PFSK-1 (cell line): Measurements from ENCODE around the gene PHAX.

Experiments used
- FOXP2 ChIP-seq: optimal IDR thresholded peaks from 2 replicates; pipeline ENCODE3; 2011; ENCODE audit warnings: borderline replicate concordance, control low read depth, inconsistent platforms; ENCODE audit not compliant: insufficient read depth; ENCODE audit errors: extremely low read length, extremely low read depth
- POLR2AphosphoS5 ChIP-seq: IDR thresholded peaks from 2 replicates; pipeline ENCODE4 v1.6.1; 2012; ENCODE audit warnings: low read depth, mild to moderate bottlenecking, control low read depth, low read length, moderate library complexity
- REST ChIP-seq, 2 experiments: IDR thresholded peaks; 2 replicates each; pipeline versions ENCODE4 v1.6.1 to v1.8.0; 2011 to 2012; ENCODE audit warnings: low read depth in 2 of 2, low read length in 2 of 2, control low read depth in 1 of 2, inconsistent platforms in 1 of 2, mild to moderate bottlenecking in 1 of 2, moderate library complexity in 1 of 2; ENCODE audit not compliant: insufficient read depth in 1 of 2
- SIN3A ChIP-seq: IDR thresholded peaks from 2 replicates; pipeline ENCODE4 v1.6.1; 2012; ENCODE audit warnings: mild to moderate bottlenecking, low read length, moderate library complexity, borderline replicate concordance; ENCODE audit not compliant: insufficient read depth
- TAF1 ChIP-seq: IDR thresholded peaks from 2 replicates; pipeline ENCODE4 v1.6.1; 2012; ENCODE audit warnings: low read length, control low read depth, borderline replicate concordance; ENCODE audit not compliant: insufficient read depth

The PHAX gene

GRCh38 chr5:126664586-126664985 is 63.8 kb downstream of the PHAX start:
- no peak for TF ChIP-seq TAF1
- TF ChIP-seq POLR2AphosphoS5, result no peak
- TF ChIP-seq FOXP2, result no peak
- TF ChIP-seq REST (IDR thresholded peaks at IDR 0.05; ENCODE audit: insufficient read depth in 1 of 2, low read depth in 2 of 2, low read length in 2 of 2), result no peak
- no peak for TF ChIP-seq SIN3A

- no peak for TF ChIP-seq FOXP2
- TF ChIP-seq POLR2AphosphoS5, result no peak
- TF ChIP-seq SIN3A, result no peak
- no peak for TF ChIP-seq TAF1
- TF ChIP-seq REST (IDR thresholded peaks at IDR 0.05; ENCODE audit: insufficient read depth in 1 of 2, low read depth in 2 of 2, low read length in 2 of 2), result no peak
Measured at GRCh38 chr5:126673477-126673876, 72.7 kb downstream of the PHAX start.

GRCh38 chr5:126674145-126674544 is 73.4 kb downstream of the PHAX start:
- TF ChIP-seq TAF1, result no peak
- no peak for TF ChIP-seq SIN3A
- no peak for TF ChIP-seq FOXP2
- no peak for TF ChIP-seq POLR2AphosphoS5
- no peak for TF ChIP-seq REST (IDR thresholded peaks at IDR 0.05; ENCODE audit: insufficient read depth in 1 of 2, low read depth in 2 of 2, low read length in 2 of 2)

GRCh38 chr5:126675338-126675737 is 74.6 kb downstream of the PHAX start:
- TF ChIP-seq REST (IDR thresholded peaks at IDR 0.05; ENCODE audit: insufficient read depth in 1 of 2, low read depth in 2 of 2, low read length in 2 of 2), result no peak

GRCh38 chr5:126676195-126676624 is 75.5 kb downstream of the PHAX start:
- TF ChIP-seq TAF1, result no peak
- TF ChIP-seq FOXP2, result no peak
- TF ChIP-seq SIN3A, result no peak
- TF ChIP-seq REST (IDR thresholded peaks at IDR 0.05; ENCODE audit: insufficient read depth in 1 of 2, low read depth in 2 of 2, low read length in 2 of 2), result no peak
- no peak for TF ChIP-seq POLR2AphosphoS5
